Activated CD4-positive, CD25-positive, alpha-beta regulatory T cell treated with anti-CD3 and anti-CD28 coated beads, Interleukin-2, amount 50 U/mL, for 72 hours (primary cell): ENCODE data around the gene ARRB2.
A peak's percentile ranks its signal among the peaks of the same experiment; 100 is the strongest.
"Not testable (repeated sequence)": the region's sequence is repeated elsewhere in the genome, so short reads cannot be mapped to it uniquely, and the experiment has no call there.

Experiments used
- DNase-seq: peaks from one replicate; pipeline ENCODE4 v3.0.0; 2021

Gene ARRB2

GRCh38 chr17:4709794-4710692, at the start of gene ARRB2:
TSS of gene ARRB2 (plus strand) at chr17:4710632. CDS start at chr17:4710722, 90 bp downstream.
- DNase-seq = peak; percentile 97

DNA sequence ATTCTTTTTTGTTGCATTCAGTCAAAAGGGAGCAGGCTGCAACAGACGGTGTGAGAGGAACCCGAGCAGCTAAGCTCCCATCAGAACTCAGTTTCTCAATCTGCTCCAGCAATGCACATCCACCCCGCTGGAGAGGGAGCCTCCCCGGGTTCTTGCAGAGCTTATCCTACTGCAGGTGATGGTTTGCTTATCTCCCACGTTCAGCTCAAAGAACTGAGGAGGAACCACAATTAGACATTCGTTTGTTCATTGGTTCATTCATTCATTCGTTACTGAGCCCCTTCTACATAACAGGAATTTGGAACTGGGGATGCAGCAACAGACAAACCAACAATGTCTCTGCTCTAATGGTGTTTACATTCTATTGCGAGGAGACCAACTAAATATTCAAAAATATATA, 46.7 kb upstream of the ARRB2 start:
- DNase-seq = no peak

DNA sequence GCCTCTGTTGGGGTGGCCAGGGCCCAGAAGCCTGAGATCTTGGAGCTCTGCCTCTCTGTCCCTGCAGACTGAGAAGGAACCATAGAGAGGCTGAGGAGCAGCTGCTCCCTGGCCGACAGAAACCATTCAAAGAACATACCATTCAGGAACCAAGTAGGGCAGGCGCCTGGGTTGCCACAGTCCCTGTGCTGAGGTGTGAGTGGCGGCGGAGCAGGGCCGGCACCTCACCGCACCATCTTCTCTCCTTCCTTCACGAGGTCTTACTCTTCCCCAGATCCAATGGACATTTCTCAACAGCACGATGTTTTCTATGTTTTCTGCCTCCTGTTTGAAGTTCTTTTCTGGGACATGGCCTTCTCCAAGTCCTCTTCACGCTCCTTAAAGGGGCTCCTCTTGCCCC, 46.2 kb upstream of the ARRB2 start:
- DNase-seq = no peak

DNA sequence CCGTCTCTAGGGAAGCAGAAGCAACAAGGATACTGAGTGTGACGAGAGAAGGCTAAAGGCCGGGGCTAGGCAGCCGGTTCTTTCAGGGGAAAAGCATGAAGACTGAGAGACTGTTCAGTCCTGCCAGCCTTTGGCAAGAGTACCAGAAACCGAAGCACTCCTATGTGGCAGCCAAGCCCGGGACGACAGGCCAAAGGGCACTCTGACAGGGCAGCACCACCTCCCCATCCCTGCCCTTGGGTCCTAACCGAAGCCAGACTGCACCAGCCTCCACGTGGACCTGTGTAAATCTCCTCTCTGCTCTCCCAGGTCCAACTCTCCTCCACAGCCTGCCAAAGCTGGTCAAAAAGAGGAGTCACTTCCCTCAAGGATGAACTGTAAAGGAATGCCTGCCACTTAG, 45.4 kb upstream of the ARRB2 start:
- DNase-seq = no peak

DNA sequence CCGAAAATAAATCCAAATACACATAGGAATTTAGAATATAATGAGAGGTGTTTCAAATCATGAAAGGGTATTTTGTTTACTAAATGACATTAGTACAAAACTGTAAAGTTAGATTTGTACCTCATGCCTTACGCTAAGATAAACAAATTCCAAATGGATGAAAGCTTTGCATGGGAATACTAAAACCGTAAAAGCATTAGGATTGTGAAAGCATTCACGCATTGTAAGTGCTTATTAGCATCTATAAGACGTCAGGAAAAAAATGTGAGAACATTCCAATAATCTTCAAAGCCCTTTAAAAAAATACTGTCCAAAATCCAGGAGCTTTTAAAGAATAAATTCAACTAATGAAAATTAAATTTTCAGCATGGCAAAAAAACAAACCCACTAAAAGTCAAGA, 44.1 kb upstream of the ARRB2 start:
- no peak for DNase-seq

DNA sequence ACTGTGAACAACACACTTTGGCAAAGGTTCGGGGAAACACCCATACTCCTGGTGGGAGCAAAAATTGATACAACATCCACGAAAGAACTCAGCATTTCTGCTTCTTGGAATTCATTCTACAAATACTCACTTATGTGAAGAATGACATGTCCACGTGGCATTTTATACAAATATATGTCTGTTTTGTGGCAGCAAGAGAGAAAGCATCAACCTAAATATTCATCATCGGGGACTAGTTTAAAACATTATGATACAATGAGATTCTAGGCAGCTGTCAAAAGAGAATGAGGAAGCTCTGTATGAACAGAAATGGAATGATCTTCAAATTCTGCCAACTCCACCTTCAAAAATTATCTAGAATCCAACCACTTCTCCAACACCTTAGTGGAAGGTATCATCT, 43.3 kb upstream of the ARRB2 start:
- no peak for DNase-seq

DNA sequence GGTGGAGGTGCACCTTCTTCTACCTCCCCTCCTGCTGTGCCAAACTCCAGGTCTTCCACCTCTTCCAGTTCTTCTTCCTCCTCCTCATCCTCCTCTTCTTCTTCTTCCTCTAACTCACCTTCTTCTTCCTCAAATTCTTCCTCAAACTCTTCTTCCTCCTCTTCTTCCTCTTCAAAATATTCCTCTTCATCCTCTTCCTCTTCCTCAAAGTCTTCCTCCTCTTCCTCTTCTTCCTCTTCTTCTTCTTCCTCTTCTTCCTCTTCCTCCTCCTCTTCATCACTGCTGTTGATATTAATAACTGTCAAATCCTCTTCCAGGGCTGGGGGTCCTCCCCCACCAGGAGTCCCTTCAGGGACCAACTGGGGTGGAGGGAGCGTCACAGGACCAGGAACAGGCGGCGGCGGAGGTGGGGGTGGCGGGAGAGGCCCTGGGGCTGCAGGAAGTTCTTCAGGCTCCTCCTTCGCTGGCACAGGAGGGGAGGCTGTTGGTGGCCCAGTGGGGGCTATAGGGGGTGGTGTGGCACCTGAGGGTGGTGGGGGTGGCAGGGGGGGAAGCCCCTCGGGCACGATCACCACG, 38.3 kb upstream of the ARRB2 start:
- DNase-seq = no peak

DNA sequence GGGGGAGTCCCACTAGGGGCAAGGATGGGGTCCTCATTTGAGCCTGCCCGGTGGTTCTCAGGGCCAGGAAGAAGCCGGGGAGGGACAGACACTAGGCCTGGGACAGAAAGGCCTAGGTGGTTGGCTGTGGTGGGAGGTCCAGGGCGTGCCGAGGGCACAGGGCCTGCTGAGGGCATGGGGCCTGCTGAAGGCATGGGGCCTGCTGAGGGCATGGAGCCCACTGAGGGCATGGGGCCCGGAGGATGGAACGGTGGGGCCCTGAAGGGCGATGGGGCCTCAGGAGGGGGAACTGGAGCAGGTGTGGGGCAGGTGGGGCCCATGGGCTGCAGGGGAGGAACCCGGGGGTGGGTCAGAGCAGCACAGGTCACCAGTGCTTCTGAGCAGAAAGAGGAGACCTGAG, 37.7 kb upstream of the ARRB2 start:
- no peak for DNase-seq

GRCh38 chr17:4673169-4673568, 37.3 kb upstream of the ARRB2 start:
- no peak for DNase-seq

GRCh38 chr17:4673986-4674684, 36.3 kb upstream of the ARRB2 start:
- no peak for DNase-seq

GRCh38 chr17:4674685-4674998, 35.8 kb upstream of the ARRB2 start:
- no peak for DNase-seq

DNA sequence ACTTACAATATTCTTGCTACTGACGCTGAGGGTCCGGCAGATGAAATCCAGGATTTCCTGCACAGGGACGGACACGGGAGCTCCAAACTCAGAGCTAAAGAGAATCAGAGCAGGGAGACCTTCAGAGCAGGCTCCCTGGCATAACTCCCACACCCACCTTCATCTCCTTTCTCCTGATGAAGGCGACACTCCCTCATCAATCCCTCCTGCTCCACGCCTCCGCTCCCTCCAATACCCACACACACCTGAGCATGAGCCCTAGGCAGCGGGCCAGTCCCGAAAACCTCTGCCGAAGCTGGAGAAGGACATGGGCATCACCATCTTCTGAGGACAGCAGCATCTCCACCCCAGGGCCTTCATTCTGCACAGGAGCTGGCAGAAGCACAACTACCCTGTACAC, 34.6 kb upstream of the ARRB2 start:
- no peak for DNase-seq

- no peak for DNase-seq
Observed at GRCh38 chr17:4676791-4677190, 33.6 kb upstream of the ARRB2 start.

DNA sequence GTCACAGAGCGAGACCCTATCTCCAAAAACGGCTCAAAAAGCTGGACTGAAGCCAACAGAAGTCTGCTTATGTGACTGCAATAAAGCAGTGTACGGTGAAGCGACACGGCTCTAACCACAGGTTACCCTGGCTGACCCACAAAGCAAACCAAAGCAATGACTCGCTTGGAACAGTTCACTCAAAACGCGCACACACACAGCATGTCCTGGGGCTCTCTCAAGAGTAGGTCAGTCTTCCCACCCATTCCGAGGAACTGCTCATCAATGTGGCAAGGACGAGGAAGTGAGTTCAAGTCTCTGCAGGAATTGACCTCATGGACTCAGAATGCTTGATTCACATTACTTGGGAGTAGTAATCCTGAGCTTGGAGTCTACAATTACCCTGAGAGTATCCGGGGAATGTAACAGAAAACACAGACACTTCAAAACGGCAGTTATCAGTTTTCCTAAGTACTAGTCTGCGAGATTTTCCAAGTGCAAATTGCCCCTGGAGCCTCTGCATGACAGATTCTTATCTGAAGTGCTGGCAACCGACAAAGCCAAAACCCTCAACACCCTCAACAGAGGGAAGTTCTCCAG, 31.9 kb upstream of the ARRB2 start:
- DNase-seq = no peak

GRCh38 chr17:4679658-4680057, 30.8 kb upstream of the ARRB2 start:
- no peak for DNase-seq

DNA sequence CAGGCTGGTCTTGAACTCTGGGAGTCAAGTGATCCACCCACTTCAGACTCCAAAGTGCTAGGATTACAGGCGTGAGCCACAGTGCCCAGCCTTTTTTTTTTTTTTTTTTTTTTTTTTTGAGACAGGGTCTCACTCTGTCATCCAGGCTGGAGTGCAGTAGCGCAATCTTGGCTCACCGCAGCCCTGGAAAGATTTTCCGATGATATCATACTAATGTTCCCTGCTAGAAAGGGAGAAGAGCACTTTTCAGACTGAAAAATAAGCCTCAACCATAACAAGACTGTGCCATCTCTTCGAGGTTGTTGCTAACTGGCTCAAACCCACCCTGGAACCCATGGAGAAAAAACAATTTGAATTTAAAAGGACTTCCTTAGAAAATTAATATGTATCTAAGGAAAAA, 26.7 kb upstream of the ARRB2 start:
- not testable (repeated sequence) for DNase-seq

GRCh38 chr17:4689872-4690271, 20.6 kb upstream of the ARRB2 start:
- not testable (repeated sequence) for DNase-seq

DNA sequence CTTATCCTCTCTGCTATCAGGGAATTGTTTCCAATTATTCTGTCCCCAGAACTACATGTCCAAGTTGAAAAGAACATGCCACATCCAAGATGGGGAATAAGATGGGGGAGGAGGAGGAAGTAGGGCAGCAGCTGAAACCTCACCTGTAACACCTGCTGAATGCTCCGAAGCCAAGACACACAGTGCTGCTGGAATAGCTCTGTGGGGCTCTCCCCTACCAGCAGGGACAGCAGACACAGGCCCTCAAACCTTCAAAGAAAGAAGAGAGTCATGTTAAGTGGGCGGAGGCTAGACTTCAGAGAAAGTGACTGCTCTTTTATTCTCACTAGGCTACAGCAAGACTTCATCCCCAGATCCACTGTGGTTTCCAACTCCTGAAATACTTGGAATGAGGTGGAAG, 19.7 kb upstream of the ARRB2 start:
- no peak for DNase-seq

DNA sequence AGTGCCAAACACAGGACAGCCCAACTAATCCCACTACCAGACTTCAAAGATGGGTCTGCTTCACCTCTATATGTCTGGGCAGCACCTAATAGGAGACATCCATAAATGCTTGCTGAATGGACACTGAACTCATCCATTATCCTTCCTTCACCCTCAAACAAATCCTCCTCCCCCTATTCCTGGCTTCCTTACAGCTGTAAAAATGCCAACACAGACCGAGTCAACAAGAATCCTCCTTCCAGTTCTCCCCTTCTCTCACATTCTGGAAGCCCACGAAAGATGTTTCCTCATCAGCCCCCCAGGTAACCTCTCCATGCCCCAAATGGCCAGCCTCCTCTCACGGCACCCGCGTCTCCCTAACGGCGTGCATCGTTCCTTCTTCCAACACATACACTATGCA, 18.7 kb upstream of the ARRB2 start:
- DNase-seq = no peak

DNA sequence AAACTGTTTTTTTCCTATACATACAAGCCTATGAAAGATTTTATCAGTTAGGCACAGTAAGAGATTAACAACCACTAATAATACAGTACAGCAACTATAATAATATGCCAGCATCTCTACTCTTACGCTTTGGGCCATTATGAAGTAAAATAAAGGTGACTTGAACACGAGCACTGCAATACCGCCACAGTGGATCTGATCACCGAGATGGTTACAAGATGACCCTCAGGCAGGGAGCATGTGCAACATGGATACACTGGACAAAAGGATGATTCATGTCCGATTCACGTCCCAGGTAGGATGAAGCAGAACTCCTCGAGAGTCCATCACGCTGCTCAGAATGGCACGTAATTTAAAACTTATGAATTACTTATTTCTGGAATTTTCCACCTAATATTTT, 17.0 kb upstream of the ARRB2 start:
- DNase-seq = no peak

- DNase-seq = no peak
Observed at GRCh38 chr17:4696437-4696805, 14.0 kb upstream of the ARRB2 start.

- DNase-seq = not testable (repeated sequence)
Observed at GRCh38 chr17:4699401-4700056, 10.9 kb upstream of the ARRB2 start.

DNA sequence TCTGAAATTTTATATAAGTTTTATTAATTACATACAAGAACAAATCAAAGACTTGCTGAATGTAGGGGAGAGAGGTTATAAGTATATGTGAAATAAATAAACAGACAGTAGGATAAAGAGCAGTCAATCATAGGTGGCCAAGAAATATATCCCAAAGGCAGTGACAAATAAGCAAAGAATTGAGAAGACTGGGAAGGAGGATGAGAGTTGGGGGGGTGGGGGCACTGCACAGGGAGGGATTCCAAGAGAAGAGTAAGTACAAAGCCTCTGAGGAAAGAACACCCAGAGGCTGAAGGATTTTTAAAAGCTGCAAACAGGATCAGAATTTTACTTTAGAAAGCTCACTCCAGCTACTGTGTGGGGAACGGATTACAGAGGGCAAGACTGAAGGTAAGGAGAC, 9.3 kb upstream of the ARRB2 start:
- no peak for DNase-seq
